Neutrophil (primary cell): ENCODE data around the gene AP1S2.
A peak's percentile ranks its signal among the peaks of the same experiment; 100 is the strongest.

Experiments
- H3K27ac ChIP-seq: fragments of 200-600 bp; sonication (generic); 2 replicates; pipeline ENCODE4 v1.5.1; 2016; ENCODE audit warnings: mild to moderate bottlenecking, moderate library complexity
- H3K27me3 ChIP-seq: fragments of 200-600 bp; sonication (generic); 2 replicates; pipeline ENCODE4 v1.6.0; 2016; ENCODE audit warnings: mild to moderate bottlenecking
- H3K36me3 ChIP-seq: fragments of 200-600 bp; sonication (generic); 2 replicates; pipeline ENCODE4 v1.5.1; 2017
- H3K4me1 ChIP-seq, 2 experiments: fragments of 200-600 bp in 1 of 2; sonication (generic) in 1 of 2; 1 replicate in 1 of 2; 2 replicates in 1 of 2; pipeline versions ENCODE4 v1.5.1 to v1.6.1; 2013 to 2016; ENCODE audit warnings: low read depth in 1 of 2, low read length in 1 of 2, mild to moderate bottlenecking in 1 of 2, moderate library complexity in 1 of 2; ENCODE audit not compliant: control insufficient read depth in 1 of 2, insufficient read depth in 1 of 2
- H3K4me3 ChIP-seq, 2 experiments: fragments of 200-600 bp in 1 of 2; sonication (generic) in 1 of 2; 1 replicate in 1 of 2; 2 replicates in 1 of 2; pipeline ENCODE4 v1.5.1; 2013 to 2016; ENCODE audit warnings: low read depth in 1 of 2, low read length in 1 of 2, mild to moderate bottlenecking in 1 of 2, moderate library complexity in 1 of 2
- H3K9me3 ChIP-seq: fragments of 200-600 bp; sonication (generic); 2 replicates; pipeline ENCODE4 v1.5.1; 2016
- TF ChIP-seq, protein P1 (sequence below): fragments of 200-600 bp; sonication (generic); IDR thresholded peaks from 2 replicates; pipeline ENCODE4 v1.5.1; 2016; ENCODE audit warnings: antibody characterized with exemption

Gene AP1S2

DNA sequence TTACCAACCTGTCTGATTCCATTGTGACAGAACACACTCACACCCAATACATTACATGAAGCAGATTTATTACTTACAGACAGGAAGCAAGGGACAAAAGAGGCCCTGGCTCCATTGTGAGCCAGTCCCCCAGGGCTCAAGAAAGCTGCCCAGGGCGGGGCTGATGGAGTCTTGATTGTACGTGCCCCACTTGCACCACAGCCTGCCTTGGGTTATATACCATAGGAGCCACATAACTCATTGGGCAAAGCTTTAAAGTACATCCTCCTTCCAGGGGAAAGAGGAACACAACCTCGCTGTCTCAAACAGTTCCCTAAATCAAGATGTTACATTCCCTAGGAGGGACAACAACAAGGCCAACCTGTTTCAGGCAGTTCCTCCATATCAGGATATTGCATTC lies 67.7 kb downstream of the AP1S2 start:
- Histone ChIP-seq H3K27me3 (no peaks in the 10 kb centered on the region), H3K27ac (peak overlapping the region; percentile 68), H3K4me3 (no peak overlapping the region), H3K36me3 (no peaks in the 10 kb centered on the region), H3K9me3 (no peaks in the 10 kb centered on the region), H3K4me1 (peaks cover 17 to 35% of the 10 kb centered on the region in 2 experiments)
- TF ChIP-seq, protein P1, sequence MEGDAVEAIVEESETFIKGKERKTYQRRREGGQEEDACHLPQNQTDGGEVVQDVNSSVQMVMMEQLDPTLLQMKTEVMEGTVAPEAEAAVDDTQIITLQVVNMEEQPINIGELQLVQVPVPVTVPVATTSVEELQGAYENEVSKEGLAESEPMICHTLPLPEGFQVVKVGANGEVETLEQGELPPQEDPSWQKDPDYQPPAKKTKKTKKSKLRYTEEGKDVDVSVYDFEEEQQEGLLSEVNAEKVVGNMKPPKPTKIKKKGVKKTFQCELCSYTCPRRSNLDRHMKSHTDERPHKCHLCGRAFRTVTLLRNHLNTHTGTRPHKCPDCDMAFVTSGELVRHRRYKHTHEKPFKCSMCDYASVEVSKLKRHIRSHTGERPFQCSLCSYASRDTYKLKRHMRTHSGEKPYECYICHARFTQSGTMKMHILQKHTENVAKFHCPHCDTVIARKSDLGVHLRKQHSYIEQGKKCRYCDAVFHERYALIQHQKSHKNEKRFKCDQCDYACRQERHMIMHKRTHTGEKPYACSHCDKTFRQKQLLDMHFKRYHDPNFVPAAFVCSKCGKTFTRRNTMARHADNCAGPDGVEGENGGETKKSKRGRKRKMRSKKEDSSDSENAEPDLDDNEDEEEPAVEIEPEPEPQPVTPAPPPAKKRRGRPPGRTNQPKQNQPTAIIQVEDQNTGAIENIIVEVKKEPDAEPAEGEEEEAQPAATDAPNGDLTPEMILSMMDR: no peak

DNA sequence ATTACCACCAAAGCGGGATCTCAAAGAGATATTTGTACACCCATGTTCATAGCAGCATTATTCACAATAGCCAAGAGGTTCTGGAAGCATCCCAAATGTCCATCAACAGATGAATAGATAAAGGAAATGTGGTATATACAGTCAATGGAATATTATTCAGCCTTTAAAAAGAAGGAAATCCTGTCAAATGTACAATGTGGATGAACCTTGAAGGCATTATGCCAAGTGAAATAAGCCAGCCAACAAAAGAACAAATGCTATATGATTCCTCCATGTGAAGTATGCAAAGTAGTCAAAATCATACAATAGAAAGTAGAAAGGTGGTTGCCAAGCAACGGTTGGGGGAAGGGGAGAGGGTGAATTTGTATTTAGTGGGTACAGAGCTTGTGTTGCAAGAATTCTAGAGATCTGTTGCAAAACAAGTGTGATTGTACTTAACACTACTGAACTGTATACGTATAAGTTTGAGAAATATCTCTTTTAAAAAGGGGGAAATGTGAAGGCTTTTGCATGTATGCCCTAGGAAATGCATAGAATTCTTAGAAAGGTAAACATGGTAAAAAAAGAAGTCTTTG lies 69.3 kb downstream of the AP1S2 start:
- Histone ChIP-seq H3K9me3 (no peaks in the 10 kb centered on the region), H3K27me3 (no peaks in the 10 kb centered on the region), H3K4me1 (peaks cover 12 to 22% of the 10 kb centered on the region in 2 experiments), H3K36me3 (peaks cover 7% of the 10 kb centered on the region), H3K4me3 (no peak overlapping the region), H3K27ac (no peak overlapping the region)
- TF ChIP-seq, protein P1: no peak

- TF ChIP-seq, protein P1: no peak
- Histone ChIP-seq H3K9me3 (no peaks in the 10 kb centered on the region), H3K27ac (peak overlapping the region; percentile 60), H3K4me3 (no peak overlapping the region), H3K27me3 (no peaks in the 10 kb centered on the region), H3K36me3 (peaks cover 12% of the 10 kb centered on the region), H3K4me1 (peaks cover 9 to 11% of the 10 kb centered on the region in 2 experiments)
These were observed 72.5 kb downstream of the AP1S2 start for GRCh38 chrX:15781961-15782699.
